Glutamatergic neuron (in vitro differentiated cells): ENCODE measurements around the gene CDK6. TPM values are rescaled to one million over a fixed set of nuclear protein-coding genes. Genes with fewer than 3 reads are reported as not detected.

Experiments used
- DNase-seq: peaks from one replicate; pipeline ENCODE4 v3.0.0; 2022
- H3K27ac Mint-ChIP-seq: one replicate; pipeline ENCODE4 v1.8.0; 2020; ENCODE audit warnings: mild to moderate bottlenecking, mixed read lengths, inconsistent platforms; ENCODE audit not compliant: unreplicated experiment
- H3K27me3 Mint-ChIP-seq: one replicate; pipeline ENCODE4 v1.8.0; 2020; ENCODE audit warnings: mild to moderate bottlenecking, moderate library complexity, mixed read lengths, inconsistent platforms; ENCODE audit not compliant: unreplicated experiment
- H3K36me3 Mint-ChIP-seq: one replicate; pipeline ENCODE4 v1.8.0; 2020; ENCODE audit warnings: mild to moderate bottlenecking, mixed read lengths, inconsistent platforms; ENCODE audit not compliant: unreplicated experiment
- H3K4me1 Mint-ChIP-seq: one replicate; pipeline ENCODE4 v1.8.0; 2020; ENCODE audit warnings: mild to moderate bottlenecking, low read depth, mixed read lengths, inconsistent platforms; ENCODE audit not compliant: unreplicated experiment
- H3K4me3 Mint-ChIP-seq: one replicate; pipeline ENCODE4 v1.8.0; 2020; ENCODE audit warnings: mild to moderate bottlenecking, mixed read lengths, inconsistent platforms; ENCODE audit not compliant: unreplicated experiment
- H3K9me3 Mint-ChIP-seq: one replicate; pipeline ENCODE4 v1.8.0; 2020; ENCODE audit warnings: mild to moderate bottlenecking, moderate library complexity, mixed read lengths, inconsistent platforms; ENCODE audit not compliant: unreplicated experiment
- total RNA-seq: library from RNA; stranded (reverse); fragmentation: NEBNext Ultra II Directional; extraction: Animal tissue kit (Norgen Biotek cat#: 25700); gene quantifications from one replicate; pipeline ENCODE4 v1.2.1, GENCODE V29; 2021; ENCODE audit not compliant: unreplicated experiment
- TF ChIP-seq, protein P1 (sequence below): fragments of 200-600 bp; sonication (generic); IDR thresholded peaks from one replicate; pipeline ENCODE4 v1.5.0; 2021; ENCODE audit not compliant: partially characterized antibody, unreplicated experiment

The CDK6 gene
- total RNA-seq, 1 donor from 2014 or later: 111 TPM

DNA sequence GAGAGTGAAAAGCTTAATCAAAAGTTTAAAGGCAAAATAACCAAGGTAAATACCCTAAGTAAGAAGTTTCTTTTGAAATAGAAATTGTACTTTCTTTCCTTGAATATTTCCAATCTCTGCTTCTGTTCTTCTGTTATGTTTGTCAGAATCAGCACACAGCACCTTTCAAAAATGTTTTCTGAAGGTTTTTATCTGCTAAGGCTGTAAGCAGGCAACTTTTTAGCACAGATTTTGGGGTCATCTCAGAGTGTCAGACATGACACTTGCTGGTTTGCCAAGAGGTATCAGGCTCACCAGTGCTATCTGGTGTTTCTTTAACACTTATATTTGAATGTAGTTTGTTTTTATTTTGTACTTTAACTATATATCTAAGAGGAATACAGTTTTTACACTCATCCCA lies 94.2 kb downstream of the CDK6 start:
- Mint-ChIP-seq H3K36me3 (no peaks in the 10 kb centered on the region), H3K27ac (no peak overlapping the region), H3K4me1 (peaks cover 5% of the 10 kb centered on the region), H3K27me3 (peaks cover 1% of the 10 kb centered on the region), H3K9me3 (no peaks in the 10 kb centered on the region), H3K4me3 (no peak overlapping the region)
- DNase-seq: no peak
- TF ChIP-seq, protein P1, sequence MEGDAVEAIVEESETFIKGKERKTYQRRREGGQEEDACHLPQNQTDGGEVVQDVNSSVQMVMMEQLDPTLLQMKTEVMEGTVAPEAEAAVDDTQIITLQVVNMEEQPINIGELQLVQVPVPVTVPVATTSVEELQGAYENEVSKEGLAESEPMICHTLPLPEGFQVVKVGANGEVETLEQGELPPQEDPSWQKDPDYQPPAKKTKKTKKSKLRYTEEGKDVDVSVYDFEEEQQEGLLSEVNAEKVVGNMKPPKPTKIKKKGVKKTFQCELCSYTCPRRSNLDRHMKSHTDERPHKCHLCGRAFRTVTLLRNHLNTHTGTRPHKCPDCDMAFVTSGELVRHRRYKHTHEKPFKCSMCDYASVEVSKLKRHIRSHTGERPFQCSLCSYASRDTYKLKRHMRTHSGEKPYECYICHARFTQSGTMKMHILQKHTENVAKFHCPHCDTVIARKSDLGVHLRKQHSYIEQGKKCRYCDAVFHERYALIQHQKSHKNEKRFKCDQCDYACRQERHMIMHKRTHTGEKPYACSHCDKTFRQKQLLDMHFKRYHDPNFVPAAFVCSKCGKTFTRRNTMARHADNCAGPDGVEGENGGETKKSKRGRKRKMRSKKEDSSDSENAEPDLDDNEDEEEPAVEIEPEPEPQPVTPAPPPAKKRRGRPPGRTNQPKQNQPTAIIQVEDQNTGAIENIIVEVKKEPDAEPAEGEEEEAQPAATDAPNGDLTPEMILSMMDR: no peak

DNA sequence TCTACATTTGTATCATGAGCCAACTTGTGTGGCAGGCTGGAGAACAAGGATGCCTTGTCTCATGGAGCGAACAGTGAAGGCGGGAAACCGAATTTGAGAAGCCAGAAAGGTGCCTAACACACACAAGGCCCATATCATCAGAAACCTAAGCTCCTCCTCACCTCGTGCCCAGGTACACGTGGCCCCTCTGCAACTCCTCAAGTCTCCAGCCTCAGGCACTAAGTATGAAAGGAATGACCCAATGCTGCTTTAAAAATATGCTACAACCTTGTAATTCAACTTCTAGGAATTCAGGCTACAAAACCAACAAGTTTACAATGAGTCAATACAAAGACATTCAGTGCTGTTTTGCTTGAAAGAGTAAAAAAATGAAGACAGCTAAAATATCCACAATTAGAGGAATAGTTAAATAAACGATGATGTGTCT lies 95.7 kb downstream of the CDK6 start:
- H3K4me1 Mint-ChIP-seq: peaks cover 6% of the 10 kb centered on the region
- TF ChIP-seq, protein P1: no peak
- H3K27ac Mint-ChIP-seq: no peak overlapping the region
- H3K9me3 Mint-ChIP-seq: no peaks in the 10 kb centered on the region
- H3K36me3 Mint-ChIP-seq: no peaks in the 10 kb centered on the region
- H3K4me3 Mint-ChIP-seq: no peak overlapping the region
- DNase-seq: no peak
- H3K27me3 Mint-ChIP-seq: peaks cover 3% of the 10 kb centered on the region

DNA sequence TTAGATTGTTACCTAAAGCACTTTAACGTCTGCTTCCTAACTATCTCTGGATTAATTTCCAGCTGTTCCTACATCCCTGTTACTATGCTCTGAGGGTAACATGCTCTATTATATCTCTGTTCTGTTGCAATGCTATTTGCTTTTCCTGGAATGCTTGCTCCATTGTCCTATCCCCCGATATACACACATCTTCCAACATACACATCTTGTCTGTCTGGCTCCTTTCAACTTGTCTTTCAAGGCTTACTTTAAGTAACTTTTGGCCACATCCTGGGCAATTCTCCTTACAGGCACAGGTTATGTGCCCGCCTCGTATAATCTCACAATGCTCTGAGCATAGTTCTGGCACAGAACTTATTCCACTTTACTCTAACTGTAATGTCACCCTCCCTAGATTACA lies 96.2 kb downstream of the CDK6 start:
- H3K4me1 Mint-ChIP-seq: peaks cover 6% of the 10 kb centered on the region
- H3K27ac Mint-ChIP-seq: no peak overlapping the region
- TF ChIP-seq, protein P1: no peak
- H3K9me3 Mint-ChIP-seq: no peaks in the 10 kb centered on the region
- no peak for DNase-seq
- no peaks in the 10 kb centered on the region for H3K36me3 Mint-ChIP-seq
- no peak overlapping the region for H3K4me3 Mint-ChIP-seq
- H3K27me3 Mint-ChIP-seq: peaks cover 3% of the 10 kb centered on the region

DNA sequence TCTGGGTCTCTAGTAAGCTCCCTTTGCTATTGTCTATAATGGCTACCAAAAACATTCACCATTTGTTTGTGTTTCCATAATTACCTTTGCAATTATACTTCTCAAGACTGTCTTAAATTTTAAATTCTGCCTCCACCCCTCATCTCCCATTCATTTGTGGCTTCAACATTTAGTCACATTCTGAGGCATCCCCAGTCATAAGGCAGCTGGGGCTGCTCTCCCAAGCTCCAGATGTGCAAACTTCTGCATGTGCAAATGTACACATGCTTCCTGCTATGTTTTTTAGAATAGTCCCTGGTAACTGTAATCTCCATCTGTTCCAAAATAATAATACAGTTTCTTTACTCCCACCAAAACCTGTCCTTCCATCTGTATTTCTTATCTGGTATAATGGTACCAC lies 97.3 kb downstream of the CDK6 start:
- TF ChIP-seq, protein P1: no peak

DNA sequence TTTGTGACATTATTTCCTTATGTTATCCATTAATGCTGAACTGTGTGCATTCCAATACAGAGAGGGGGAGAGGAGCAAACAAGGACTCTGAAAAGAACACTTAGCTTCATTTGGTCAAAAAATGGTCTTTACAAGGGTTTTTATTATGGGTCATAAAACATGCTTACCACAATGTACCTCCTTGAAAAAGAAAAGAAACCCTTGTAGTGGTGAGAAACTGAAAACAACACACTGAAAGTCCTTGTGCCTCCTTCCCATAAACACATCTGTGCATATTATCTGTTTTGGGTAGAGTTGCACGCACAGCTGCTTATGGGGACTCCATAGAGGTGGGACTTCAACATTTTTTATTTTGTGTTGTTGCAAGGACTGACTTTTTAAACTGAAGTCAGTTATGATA lies 98.7 kb downstream of the CDK6 start:
- H3K27me3 Mint-ChIP-seq: peaks cover 2% of the 10 kb centered on the region
- H3K4me1 Mint-ChIP-seq: peaks cover 6% of the 10 kb centered on the region
- H3K4me3 Mint-ChIP-seq: no peak overlapping the region
- no peak overlapping the region for H3K27ac Mint-ChIP-seq
- H3K36me3 Mint-ChIP-seq: no peaks in the 10 kb centered on the region
- no peak for DNase-seq
- peaks cover 3% of the 10 kb centered on the region for H3K9me3 Mint-ChIP-seq
- TF ChIP-seq, protein P1: no peak

More for the DNA sequence above, 97.3 kb downstream of the CDK6 start:
- no peaks in the 10 kb centered on the region for H3K9me3 Mint-ChIP-seq
- peaks cover 3% of the 10 kb centered on the region for H3K27me3 Mint-ChIP-seq
- DNase-seq: no peak
- peaks cover 6% of the 10 kb centered on the region for H3K4me1 Mint-ChIP-seq
- no peak overlapping the region for H3K27ac Mint-ChIP-seq
- H3K4me3 Mint-ChIP-seq: no peak overlapping the region
- no peaks in the 10 kb centered on the region for H3K36me3 Mint-ChIP-seq
